GM12892 (cell line): ENCODE data around the gene KCNK7.

ENCODE experiments used
- DNase-seq: peaks from one replicate; pipeline ENCODE4 v3.0.0; 2011; ENCODE audit not compliant: insufficient read length
- FAIRE-seq: peaks from 2 replicates; lab custom pipeline; 2011; peaks lifted over from hg19 to GRCh38; lab: Jason Lieb, UNC
- POLR2A ChIP-seq: IDR thresholded peaks from 2 replicates; pipeline ENCODE4 v1.6.1; 2011; ENCODE audit warnings: low read depth, low read length, control low read depth
- POLR2AphosphoS5 ChIP-seq: IDR thresholded peaks from 2 replicates; pipeline ENCODE4 v1.6.1; 2011; ENCODE audit warnings: low read depth, low read length, control low read depth
- TAF1 ChIP-seq: IDR thresholded peaks from 2 replicates; pipeline ENCODE4 v1.6.1; 2011; ENCODE audit warnings: low read depth, mild to moderate bottlenecking, control low read depth, low read length, borderline replicate concordance

KCNK7 gene

GRCh38 chr11:65560555-65561418, 34.8 kb downstream of the KCNK7 start:
- FAIRE-seq = no peak
- DNase-seq = no peak
- TF ChIP-seq POLR2AphosphoS5 (no peak), POLR2A (no peak), TAF1 (no peak)

GRCh38 chr11:65559951-65560537, 35.6 kb downstream of the KCNK7 start:
- FAIRE-seq = no peak
- no peak for DNase-seq
- no peak for TF ChIP-seq TAF1
- TF ChIP-seq POLR2AphosphoS5 = no peak
- TF ChIP-seq POLR2A = no peak

GRCh38 chr11:65559535-65559934, 36.1 kb downstream of the KCNK7 start:
- TF ChIP-seq POLR2A (no peak), POLR2AphosphoS5 (no peak), TAF1 (no peak)
- no peak for DNase-seq
- no peak for FAIRE-seq

GRCh38 chr11:65558930-65559509, 36.6 kb downstream of the KCNK7 start:
- no peak for DNase-seq
- no peak for TF ChIP-seq TAF1
- TF ChIP-seq POLR2A = no peak
- TF ChIP-seq POLR2AphosphoS5 = no peak
- no peak for FAIRE-seq

GRCh38 chr11:65558002-65558929, 37.3 kb downstream of the KCNK7 start, which contains the start of gene LTBP3:
Gene LTBP3, minus strand, starts transcription at chr11:65558359. Its CDS starts 400 bp downstream, at chr11:65557959.
- DNase-seq = peak; percentile 75
- TF ChIP-seq TAF1 = no peak
- TF ChIP-seq POLR2AphosphoS5 = no peak
- TF ChIP-seq POLR2A = no peak
- peak; percentile 65 for FAIRE-seq

- FAIRE-seq = no peak
- no peak for TF ChIP-seq POLR2A
- no peak for TF ChIP-seq TAF1
- TF ChIP-seq POLR2AphosphoS5 = no peak
Measured at GRCh38 chr11:65557280-65558001, 38.2 kb downstream of the KCNK7 start.

GRCh38 chr11:65556470-65557279, 38.9 kb downstream of the KCNK7 start:
- no peak for DNase-seq
- FAIRE-seq = no peak
- no peak for TF ChIP-seq POLR2A
- TF ChIP-seq POLR2AphosphoS5 = no peak
- no peak for TF ChIP-seq TAF1

More at GRCh38 chr11:65557280-65558001, 38.2 kb downstream of the KCNK7 start:
- no peak for DNase-seq

- no peak for DNase-seq
- TF ChIP-seq TAF1 (no peak), POLR2AphosphoS5 (no peak), POLR2A (no peak)
- no peak for FAIRE-seq
Measured at GRCh38 chr11:65555693-65556231, 39.8 kb downstream of the KCNK7 start.

- no peak for FAIRE-seq
- no peak for TF ChIP-seq TAF1
- DNase-seq = no peak
Measured at GRCh38 chr11:65554842-65555430, 40.7 kb downstream of the KCNK7 start.
